Measurements from ENCODE around the gene TDRD12.
"Not testable (repeated sequence)": the region's sequence is repeated elsewhere in the genome, so short reads cannot be mapped to it uniquely, and the experiment has no call there.

The TDRD12 gene

DNA sequence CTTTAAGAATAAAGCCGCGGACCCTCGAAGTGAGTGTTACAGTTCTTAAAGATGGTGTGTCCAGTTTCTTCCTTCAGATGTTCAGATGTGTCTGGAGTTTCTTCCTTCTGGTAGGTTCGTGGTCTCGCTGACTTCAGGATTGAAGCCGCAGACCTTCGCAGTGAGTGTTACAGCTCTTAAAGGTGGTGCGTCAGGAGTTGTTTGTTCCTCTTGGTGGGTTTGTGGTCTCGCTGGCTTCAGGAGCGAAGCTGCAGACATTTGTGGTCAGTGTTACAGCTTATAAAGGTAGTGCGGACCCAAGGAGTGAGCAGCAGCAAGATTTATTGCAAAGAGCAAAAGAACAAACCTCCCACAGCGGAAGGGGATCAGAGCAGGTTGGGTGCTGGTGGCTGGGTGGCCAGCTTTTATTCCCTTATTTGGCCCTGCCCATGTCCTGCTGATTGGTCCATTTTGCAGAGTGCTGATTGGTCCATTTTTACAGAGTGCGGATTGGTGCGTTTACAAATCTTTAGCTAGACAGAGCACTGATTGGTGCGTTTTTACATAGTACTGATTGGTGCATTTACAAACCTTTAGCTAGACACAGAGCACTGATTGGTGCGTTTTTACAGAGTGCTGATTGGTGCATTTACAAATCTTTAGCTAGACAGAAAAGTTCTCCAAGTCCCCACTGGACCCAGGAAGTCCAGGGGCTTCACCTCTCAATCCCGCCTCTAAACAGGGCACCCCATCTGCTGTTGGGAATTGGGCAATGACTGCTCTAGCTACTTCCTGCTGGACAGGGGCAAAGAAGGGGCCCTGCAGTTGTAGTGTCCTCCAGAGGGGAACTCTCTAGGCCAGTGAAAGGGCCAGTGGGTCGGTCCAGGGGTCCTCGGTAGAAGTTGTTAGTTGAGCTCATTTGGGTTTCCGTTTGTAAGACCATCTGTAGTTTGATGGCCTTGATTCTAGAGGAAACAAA lies 26.1 kb upstream of the TDRD12 start:
- not testable (repeated sequence) for DNase-seq

DNA sequence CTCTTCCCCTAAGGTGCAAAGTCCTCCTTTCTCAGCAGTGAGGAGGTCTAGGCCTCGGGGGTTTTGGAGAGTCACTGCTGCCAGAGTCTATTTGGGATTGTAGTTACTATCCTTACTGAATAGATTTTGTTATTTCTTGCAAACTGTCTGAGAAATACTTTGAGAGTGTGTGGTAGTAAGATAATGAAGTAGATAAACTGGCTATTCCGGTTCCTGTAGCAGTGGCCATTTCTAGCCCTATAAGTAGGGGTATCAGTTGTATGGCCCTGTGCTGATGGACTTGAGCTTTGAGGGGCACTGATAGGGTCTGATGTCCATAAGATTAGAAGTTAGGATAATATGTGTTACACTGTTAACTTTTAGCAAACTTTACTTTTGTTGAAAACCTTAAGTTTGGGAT lies 25.3 kb upstream of the TDRD12 start:
- not testable (repeated sequence) for DNase-seq

DNA sequence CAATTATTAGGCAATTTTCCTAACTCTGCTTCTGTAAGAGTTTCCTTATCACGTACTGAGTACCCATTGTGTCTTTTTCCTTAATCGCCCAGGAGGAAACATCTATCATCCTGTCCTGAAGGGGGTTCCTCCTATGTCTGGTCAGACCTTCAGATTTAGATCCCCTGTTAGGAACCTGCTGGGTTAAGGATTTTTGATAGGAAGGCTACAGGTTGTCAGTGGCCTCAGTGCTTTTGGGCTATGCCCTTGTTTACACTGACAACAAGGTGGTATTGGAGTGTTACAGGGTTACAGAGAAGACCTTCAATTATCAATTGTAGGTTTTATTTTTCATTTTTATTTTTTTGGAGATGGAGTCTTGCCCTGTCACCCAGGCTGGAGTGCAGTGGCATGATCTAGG lies 24.7 kb upstream of the TDRD12 start:
- DNase-seq, result not testable (repeated sequence)

DNA sequence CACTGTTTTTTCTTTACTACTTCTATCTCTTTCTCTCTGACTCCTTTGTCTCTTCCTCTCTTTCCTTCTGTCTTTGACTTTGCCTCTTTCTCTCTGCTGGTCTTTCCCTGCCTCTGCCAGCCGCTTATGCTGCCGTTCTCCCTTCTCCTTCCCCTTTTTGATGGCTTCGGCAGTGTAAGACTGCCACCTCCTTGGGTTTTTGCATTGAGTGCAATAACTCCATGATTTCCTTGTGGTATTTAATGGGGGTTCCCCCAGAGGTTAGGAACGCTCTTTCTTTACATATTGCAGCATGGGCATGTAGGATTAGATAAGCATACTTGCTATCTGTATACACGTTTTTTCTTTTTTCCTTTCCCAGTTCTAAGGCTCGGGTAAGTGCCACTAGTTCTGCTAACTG lies 24.1 kb upstream of the TDRD12 start:
- not testable (repeated sequence) for DNase-seq

DNA sequence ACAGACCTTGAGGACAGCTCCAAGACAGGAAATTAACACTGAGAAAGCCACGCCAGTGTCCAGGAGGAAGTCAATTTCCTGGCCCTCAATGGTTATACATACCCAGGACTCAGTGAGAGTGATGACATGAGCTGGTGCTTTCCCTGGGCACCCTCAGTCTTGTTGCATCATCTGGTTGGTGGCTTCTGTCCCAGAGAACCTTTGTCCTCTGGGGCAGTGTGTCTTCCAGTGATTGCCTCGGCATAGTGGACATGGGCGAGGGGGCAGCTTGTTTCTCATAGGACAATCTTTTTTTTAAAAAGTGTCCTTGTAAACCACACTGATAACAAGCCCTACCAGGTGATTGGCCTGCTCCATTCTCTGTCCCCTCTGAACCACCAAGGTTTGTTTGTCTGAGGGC lies 22.8 kb upstream of the TDRD12 start:
- not testable (repeated sequence) for DNase-seq

DNA sequence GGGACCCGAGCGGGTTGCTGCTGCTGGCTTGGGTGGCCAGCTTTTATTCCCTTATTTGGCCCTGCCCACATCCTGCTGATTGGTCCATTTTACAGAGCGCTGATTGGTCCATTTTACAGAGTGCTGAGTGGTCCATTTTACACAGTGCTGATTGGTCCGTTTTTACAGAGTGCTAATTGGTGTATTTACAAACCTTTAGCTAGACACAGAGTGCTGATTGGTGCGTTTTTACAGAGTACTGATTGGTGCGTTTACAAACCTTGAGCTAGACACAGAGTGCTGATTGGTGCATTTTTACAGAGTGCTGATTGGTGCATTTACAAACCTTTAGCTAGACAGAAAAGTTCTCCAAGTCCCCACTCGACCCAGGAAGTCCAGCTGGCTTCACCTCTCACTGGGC lies 19.4 kb upstream of the TDRD12 start:
- DNase-seq, result not testable (repeated sequence)

DNA sequence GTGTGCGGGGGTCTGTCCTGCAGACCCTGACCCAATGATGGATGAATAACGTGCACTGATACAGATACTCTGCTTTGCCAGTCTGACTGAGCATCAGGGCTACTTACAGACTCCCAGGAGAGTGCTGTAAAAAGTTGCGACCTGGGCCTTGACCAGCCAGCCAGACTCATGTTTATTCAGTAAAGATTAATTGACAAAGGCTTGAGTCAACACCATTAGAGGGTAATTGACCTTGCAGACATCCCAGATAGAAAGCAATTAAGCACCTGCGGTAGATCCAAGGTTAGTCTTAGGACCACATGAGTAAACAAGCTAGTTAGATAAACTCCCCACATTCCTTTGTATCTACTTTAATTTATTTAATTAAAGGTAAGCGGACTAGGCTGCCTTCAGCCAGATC lies 17.6 kb upstream of the TDRD12 start:
- DNase-seq, result no peak

DNA sequence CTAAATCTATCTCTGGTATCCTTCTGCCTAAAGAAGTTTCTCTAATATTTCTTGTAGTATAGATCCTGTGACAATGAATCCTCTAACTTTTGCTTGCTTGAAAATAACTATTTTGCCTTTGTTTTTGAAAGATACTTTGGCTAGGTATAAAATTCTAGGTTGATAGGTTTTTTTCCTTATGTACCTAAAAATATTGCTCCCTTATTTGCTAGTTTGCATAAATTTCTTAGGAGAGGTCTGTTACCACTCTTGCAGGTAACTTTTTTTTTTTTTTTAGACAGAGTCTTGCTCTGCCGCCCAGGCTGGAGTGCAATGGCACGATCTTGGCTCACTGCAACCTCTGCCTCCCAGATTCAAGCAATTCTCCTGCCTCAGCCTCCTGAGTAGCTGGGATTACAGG lies 15.6 kb upstream of the TDRD12 start:
- not testable (repeated sequence) for DNase-seq

DNA sequence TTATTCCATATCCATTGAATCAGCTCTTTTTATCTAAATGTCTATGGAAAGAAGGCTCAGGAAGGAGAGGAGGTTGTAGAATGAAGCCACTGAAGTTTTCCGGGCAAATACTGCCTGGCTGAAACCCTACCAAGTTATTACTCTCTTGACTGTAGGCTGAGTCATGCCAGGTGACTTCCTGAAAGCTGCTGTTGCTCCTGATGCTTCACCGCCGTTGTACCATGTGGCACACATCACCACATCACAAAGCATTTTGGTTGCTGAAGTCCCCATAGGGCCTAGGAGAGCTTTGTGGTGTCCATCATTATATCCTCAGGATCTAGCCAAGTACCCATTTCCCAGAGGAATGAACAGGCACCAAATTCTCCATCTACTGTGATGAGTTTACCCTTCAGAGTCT lies 11.1 kb upstream of the TDRD12 start:
- DNase-seq, result no peak

DNA sequence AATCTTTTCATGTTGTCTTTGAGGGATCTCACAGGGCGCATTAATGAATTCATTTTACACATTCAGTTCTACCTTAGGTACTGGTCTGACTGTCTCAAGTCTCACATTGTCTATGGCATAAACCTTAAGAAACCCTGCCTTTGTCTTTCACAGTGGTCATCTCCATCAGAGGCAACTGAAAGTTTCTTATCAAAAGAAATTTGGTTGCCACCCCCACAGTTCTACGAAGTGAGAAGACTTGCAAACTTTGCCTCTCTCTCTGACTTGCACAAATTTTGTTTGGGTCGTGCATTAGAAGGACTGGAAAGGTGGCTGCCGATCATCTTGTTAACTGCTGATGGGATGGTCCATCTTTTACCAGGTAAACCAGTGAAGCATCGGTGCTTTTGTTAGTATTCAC lies 10.5 kb upstream of the TDRD12 start:
- DNase-seq, result no peak

DNA sequence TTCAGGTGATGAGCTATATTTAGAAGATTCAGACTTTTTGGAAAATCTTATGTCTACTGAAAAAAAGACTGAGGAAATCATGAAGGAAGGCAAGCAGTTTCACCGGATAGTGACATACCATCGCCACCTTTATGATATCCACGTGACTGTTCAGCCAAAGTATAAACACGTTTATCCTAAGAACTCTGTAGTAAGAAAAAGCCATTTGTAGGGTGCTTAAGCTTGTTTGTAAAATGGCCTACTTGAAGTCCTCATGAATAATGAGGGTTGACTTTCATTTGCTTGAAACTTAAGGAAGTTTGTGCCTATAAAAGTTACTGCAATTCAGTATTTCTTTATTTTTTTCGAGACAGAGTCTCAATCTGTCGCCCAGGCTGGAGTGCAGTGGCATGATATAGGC lies 7.8 kb upstream of the TDRD12 start:
- DNase-seq, result no peak

DNA sequence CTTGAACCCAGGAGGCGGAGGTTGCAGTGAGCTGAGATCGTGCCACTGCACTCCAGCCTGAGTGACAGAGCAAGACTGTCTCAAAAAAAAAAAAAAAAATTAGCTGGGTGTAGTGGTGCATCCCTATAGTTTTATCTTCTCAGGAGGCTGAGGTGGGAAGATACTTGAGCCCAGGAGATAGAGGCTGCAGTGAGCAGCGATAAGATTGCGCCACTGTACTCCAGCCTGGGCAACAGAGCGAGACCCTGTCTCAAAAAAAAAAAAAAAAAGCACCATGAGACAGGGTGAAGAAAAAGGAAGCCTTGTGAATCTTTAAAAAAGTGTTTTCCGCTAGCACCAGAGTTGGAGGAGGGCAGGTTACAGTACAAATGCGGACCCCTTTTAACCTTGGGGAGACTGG lies 3.4 kb upstream of the TDRD12 start:
- not testable (repeated sequence) for DNase-seq

DNA sequence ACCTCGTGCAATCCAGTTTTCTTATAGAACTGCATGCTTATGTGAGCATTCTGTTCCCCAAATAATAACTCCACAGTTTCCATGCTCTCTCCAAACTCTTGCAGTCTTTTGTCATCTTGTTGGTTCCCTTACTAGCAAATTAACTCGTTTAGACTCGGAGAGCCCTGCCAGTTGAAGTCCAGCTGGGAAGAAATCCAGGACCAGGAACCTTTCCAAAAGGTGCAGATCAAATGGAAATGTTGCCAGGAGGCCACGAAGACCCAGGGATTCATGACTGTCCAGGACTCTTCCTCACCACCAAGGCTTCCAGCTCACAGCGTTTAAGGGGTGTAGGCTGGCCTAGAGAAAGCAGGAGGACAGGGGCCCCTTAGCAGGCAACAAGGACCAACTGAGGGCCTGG lies 2.1 kb upstream of the TDRD12 start:
- no peak for DNase-seq

DNA sequence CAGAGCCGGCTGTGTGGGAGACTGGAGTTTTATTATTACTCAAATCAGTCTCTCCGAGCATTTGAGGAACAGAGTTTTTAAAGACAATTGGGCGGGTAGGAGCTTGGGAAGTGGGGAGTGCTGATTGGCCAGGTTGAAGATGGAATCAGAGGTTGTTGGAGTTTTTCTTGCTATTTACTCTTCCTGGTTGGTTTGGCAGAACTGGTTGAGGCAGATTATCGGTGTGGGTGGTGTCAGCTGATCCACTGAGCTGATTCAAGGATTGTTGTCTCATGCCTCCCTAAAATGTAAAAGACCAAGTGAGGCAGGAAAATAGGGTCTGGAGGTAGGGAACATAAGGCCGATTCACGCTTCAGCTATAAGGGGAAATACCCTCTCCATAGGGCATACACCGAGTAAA lies 1.3 kb upstream of the TDRD12 start:
- DNase-seq, result no peak

DNA sequence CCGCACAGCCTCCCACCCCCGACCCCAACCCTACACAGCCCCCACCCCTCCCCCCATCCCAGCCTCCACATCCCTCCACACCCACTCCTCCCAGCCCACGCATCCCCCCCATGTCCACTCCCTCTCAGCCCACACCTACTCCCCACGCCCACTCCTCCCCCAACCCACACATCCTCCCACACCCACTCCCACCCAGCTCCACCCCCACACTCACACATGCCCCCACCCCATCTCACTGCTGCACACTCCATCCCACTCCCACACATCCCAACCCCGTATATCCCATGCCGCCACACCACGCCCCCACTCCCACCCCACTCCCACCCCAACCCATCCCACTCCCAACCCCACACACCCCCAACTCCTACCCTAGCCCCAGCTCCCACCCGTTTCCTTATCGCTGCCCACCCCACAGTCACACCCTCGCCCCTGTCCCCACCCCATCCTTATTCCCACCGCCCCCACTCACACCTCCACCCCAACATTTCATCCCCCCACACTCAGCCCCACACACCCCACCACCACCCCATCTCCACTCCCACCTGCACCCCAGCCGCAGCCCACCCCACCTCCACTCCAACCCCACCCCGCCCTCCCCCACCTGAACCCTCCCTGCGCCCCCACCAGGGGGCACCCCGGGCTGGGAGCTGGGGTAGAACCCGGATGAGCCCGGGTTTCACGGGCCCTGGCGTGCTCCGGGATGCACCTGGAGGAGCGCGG lies 809 bp downstream of the TDRD12 start:
- no peak for DNase-seq

DNA sequence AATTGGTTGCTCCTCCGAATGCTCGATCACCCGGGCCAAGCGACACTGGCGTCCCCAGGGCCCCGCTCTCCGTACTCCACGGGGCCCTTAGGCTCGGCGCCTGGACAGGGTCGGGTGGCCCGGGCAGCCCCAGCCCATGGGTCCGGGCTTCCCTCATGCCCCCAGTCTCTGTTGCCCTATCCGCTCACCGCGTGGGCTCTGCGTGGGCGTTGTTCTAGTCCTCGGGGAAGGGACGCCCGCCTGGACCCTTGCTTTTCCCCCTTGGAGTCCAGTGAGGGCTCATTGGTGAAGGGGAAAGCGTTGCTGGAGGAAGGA lies 1.3 kb downstream of the TDRD12 start:
- DNase-seq, result no peak

DNA sequence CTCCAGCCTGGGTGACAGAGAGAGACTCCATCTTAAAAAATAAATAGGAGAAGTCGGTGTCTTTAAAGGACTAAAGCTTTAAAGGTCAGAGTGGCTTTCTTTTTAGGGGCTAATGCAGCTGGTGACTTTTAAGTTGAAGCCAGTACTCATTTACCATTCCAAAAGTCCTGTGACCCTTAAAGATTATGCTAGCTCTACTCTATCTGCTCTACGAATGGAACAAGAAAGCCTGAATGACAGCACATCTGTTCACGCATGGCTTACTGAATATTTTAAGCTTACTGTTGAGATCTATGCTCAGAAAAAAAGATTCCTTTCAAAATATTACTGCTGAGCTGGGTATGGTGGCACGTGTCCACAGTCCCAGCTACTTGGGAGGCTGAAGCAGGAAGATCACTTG lies 16.4 kb downstream of the TDRD12 start:
- no peak for DNase-seq

DNA sequence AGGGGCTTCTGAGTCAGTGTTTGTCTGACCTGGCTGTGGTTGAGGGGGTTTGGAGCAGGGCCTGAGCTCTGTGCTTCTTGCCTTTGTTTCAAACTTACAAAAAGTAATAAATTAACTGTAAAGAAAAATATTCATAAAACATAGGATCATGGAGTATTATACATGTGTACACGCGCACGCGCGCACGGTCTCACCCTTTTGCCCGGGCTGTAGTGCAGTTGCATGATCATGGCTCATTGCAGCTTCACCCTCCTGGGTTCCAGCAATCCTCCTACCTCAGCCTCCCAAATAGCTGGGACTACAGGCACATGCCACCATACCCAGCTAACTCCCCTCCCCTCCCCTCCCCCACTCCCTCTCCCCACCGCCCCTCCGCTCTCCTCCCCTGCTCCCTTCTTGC lies 23.5 kb downstream of the TDRD12 start:
- no peak for DNase-seq

DNA sequence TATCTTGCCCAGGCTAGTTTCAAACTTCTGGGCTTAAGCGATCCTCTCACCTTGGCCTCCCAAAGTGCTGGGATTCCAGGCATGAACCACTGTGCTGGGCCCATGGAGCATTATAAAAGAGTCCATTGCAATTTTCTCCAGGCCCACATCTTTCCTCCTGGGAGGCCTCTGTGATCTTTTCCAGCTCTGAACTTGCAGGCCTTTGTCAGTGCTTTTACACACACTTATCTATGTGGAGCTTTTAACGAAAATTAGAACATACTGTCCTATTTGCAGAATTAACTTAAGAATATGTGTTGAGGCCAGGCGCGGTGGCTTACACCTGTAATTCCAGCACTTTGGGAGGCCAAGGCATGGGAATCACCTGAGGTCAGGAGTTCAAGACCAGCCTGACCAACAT lies 23.9 kb downstream of the TDRD12 start:
- DNase-seq, result no peak

DNA sequence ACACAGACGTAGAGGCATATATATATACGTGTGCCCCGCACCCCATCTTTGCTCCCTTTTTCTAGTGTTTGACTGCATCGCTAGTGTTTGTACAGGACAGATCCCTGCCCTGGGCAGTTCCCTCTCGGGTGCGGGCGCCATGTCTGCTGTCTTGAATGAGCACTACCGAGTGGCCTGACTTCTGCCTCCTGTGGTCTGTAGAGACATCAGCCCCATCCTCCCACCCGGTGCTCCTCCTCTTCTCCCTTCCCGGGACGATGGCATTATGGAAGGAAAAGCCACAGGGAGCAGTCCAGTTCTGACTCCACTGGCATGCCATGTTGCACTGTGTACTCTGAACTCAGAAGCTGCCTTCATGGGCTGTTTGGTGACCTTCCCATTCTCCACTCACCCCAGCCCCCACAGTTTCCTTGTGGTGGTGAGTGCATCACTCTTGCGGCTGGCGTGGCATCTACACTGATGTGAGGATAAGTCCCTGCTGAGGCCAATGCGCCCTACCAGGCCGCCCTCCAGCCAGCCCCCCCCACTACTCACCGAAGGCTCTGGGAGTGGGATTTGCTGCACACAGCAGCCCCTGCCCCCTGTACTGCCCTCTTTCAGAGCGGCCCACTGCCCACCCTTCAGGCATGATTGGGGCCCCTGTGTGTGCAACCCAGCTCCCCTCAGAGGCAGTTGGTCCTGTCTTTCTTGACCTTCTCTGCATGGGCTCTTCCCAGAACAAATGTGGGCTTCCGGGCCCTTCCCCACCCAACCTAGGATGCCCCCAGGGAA lies 25.2 kb downstream of the TDRD12 start:
- DNase-seq, result no peak

DNA sequence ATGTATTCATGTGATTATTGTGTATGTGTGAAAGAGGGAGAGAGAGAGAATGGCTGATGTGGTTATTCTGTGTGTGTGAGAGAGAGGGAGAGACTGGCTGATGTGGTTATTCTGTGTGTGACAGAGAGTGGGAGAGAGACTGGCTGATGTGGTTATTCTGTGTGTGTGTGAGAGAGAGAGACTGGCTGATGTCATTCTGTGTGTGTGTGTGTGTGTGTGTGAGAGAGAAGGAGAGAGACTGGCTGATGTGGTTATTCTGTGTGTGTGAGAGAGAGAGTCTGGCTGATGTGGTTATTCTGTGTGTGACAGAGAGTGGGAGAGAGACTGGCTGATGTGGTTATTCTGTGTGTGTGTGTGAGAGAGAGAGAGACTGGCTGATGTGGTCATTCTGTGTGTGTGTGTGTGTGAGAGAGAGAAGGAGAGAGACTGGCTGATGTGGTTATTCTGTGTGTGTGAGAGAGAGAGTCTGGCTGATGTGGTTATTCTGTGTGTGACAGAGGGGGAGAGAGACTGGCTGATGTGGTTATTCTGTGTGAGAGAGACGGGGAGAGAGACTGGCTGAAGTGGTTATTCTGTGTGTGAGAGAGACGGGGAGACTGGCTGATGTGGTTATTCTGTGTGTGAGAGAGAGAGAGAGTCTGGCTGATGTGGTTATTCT lies 26.2 kb downstream of the TDRD12 start:
- not testable (repeated sequence) for DNase-seq

DNA sequence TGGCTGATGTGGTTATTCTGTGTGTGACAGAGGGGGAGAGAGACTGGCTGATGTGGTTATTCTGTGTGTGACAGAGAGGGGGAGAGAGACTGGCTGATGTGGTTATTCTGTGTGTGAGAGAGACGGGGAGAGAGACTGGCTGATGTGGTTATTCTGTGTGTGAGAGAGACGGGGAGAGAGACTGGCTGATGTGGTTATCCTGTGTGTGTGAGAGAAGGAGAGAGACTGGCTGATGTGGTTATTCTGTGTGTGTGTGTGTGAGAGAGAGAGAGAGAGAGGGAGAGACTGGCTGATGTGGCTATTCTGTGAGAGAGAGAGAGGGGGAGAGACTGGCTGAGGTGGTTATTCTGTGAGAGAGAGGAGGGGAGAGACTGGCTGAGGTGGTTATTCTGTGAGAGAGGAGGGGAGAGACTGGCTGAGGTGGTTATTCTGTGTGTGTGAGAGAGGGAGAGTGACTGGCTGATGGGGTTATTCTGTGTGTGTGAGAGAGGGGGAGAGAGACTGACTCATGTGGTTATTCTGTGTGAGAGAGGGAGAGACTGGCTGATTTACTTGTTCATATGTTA lies 27.1 kb downstream of the TDRD12 start:
- DNase-seq, result not testable (repeated sequence)
